ENCODE results near the gene OR8B3. TPM values are rescaled to one million over a fixed set of nuclear protein-coding genes. Genes with fewer than 3 reads are reported as not detected.

Gene OR8B3
- total RNA-seq, 3 donors from 2014 or later: not detected

DNA sequence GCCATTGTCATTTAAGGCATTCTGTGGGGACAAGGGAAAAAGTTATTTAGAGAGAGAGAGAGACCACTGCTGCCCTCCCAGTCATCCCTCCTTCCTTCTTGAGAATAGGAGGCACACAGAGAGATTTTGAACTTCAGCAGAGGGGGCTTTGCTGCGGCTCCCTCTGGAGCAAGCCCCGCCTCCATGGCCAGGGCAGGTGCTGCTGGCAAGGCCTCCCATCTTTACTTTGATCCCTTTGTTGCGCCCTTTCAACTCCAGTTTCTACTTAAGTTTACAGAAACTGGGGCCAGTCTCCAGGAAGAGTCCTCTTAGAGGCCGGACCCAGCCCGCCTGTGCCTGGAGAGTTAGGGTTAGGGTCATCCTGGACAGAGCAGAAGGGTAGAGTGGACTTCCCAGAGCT is 42.3 kb upstream of the OR8B3 start:
- TF ChIP-seq, protein P1, sequence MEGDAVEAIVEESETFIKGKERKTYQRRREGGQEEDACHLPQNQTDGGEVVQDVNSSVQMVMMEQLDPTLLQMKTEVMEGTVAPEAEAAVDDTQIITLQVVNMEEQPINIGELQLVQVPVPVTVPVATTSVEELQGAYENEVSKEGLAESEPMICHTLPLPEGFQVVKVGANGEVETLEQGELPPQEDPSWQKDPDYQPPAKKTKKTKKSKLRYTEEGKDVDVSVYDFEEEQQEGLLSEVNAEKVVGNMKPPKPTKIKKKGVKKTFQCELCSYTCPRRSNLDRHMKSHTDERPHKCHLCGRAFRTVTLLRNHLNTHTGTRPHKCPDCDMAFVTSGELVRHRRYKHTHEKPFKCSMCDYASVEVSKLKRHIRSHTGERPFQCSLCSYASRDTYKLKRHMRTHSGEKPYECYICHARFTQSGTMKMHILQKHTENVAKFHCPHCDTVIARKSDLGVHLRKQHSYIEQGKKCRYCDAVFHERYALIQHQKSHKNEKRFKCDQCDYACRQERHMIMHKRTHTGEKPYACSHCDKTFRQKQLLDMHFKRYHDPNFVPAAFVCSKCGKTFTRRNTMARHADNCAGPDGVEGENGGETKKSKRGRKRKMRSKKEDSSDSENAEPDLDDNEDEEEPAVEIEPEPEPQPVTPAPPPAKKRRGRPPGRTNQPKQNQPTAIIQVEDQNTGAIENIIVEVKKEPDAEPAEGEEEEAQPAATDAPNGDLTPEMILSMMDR (IDR thresholded peaks at IDR 0.05): no peak
- TF ChIP-seq POLR2AphosphoS5 (IDR thresholded peaks at IDR 0.05) (no peak), POLR2A (IDR thresholded peaks at IDR 0.05) (no peak)
- Histone ChIP-seq H3K4me1 (no peaks in the 10 kb centered on the region), H3K9me3 (peaks cover 0 to 9% of the 10 kb centered on the region in 2 donors), H3K27me3 (no peaks in the 10 kb centered on the region), H3K36me3 (no peaks in the 10 kb centered on the region), H3K27ac (no peak overlapping the region), H3K4me3 (no peak overlapping the region)
- intact Hi-C loops (cut with DNase I; ENCODE audit: low total_unique reads): no loop called here
- no peak for DNase-seq (ENCODE audit: low spot score in 2 of 2)

DNA sequence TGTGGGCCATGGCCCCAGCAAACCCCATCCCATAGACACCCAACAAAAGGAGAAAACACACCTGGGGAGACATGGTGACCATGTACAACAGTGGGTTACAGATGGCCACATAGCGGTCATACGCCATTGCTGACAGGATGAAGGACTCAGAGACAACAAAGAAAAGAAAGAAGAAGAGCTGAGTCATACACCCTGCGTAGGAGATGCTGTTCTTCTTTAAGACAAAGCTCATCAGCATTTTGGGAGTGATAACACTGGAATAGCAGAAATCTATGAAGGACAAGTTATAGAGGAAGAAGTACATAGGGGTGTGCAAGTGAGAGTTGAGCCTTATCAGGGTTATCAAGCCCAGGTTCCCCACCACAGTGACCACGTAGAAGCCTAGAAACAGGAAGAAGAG is 41.8 kb upstream of the OR8B3 start:
- Histone ChIP-seq H3K4me3 (no peak overlapping the region), H3K27ac (no peak overlapping the region), H3K4me1 (no peaks in the 10 kb centered on the region), H3K9me3 (peaks cover 0 to 9% of the 10 kb centered on the region in 2 donors), H3K27me3 (no peaks in the 10 kb centered on the region), H3K36me3 (no peaks in the 10 kb centered on the region)
- DNase-seq (ENCODE audit: low spot score in 2 of 2): no peak
- intact Hi-C loops (cut with DNase I; ENCODE audit: low total_unique reads): no loop called here
- TF ChIP-seq, protein P1 (IDR thresholded peaks at IDR 0.05): no peak
- TF ChIP-seq POLR2A (IDR thresholded peaks at IDR 0.05) (no peak), POLR2AphosphoS5 (IDR thresholded peaks at IDR 0.05) (no peak)

DNA sequence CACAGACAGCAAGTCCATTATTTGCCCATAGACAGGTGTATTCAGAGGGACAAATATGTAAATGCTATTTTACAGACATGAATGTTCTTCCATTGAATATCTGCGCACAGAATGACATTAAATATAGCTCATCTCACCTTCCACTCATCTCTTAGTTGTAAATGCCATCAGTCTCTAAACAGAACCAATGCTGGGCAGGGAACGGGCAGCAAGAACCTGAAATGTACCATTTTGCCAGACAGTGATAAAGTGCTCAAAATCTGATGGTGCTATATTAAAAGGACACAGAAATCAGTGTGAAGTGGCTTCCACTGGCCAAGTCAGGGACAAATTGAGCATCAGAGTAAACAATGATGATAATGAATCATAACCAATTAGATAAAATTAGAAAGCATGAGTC is 35.9 kb upstream of the OR8B3 start:
- H3K4me3 ChIP-seq: no peak overlapping the region
- no peaks in the 10 kb centered on the region for H3K27me3 ChIP-seq
- H3K9me3 ChIP-seq: peaks cover 0 to 15% of the 10 kb centered on the region in 2 donors
- no peak for DNase-seq (ENCODE audit: low spot score in 2 of 2)
- no peaks in the 10 kb centered on the region for H3K36me3 ChIP-seq
- intact Hi-C loops (cut with DNase I; ENCODE audit: low total_unique reads): no loop called here
- H3K4me1 ChIP-seq: no peaks in the 10 kb centered on the region
- H3K27ac ChIP-seq: no peak overlapping the region
- TF ChIP-seq, protein P1 (IDR thresholded peaks at IDR 0.05): no peak
- TF ChIP-seq POLR2A (IDR thresholded peaks at IDR 0.05) (no peak), POLR2AphosphoS5 (IDR thresholded peaks at IDR 0.05) (no peak)

DNA sequence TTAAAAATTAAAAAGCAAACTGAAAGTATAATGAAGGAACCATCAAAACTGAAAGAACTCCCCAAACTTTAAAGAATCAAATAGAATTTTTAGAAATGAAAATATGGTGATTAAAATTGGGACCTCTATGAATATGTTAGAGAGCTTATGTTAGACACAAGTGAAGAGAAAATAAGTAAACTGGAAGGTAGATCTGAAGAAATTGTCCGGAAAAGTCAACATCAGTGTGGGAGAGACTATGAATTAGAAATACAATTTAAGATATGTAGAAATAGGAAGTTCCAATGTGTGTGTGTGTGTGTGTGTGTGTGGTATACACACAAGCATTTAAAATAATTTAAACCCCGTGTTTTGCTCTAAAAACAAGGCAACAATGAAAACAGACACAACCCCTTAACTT is 30.8 kb upstream of the OR8B3 start:
- no peak for DNase-seq (ENCODE audit: low spot score in 2 of 2)
- Histone ChIP-seq H3K4me3 (no peak overlapping the region), H3K27ac (no peak overlapping the region), H3K4me1 (no peaks in the 10 kb centered on the region), H3K27me3 (no peaks in the 10 kb centered on the region), H3K36me3 (no peaks in the 10 kb centered on the region), H3K9me3 (peaks cover 0 to 7% of the 10 kb centered on the region in 2 donors)
- intact Hi-C loops (cut with DNase I; ENCODE audit: low total_unique reads): no loop called here
- TF ChIP-seq POLR2AphosphoS5 (IDR thresholded peaks at IDR 0.05) (no peak), POLR2A (IDR thresholded peaks at IDR 0.05) (no peak)
- TF ChIP-seq, protein P1 (IDR thresholded peaks at IDR 0.05): no peak

DNA sequence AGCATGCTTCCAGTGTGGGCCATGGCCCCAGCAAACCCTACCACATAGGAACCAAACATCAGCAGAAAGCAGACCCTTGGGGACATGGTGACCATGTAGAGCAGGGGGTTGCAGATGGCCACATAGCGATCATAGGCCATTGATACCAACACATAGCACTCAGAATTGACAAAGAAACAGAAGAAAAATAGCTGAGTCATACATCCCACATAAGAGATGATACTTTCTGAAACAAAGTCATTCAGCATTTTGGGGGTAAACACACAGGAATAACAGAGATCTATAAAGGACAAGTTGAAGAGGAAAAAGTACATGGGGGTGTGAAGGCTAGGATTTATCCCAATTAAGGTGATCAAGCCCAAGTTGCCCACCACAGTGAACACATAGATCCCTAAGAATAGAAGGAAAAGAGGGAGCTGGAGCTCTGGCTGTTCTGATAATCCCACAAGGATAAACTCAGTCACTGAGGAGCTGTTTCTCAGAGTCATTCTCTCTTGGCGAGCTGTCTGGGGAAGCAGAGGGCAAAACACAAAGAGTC is 25.6 kb upstream of the OR8B3 start, which contains the start of gene OR8B4:
OR8B4 (minus strand) TSS at position 488 of the 538 bp plus-strand sequence; CDS start at position 488, 0 bp downstream.
- H3K4me1 ChIP-seq: no peaks in the 10 kb centered on the region
- DNase-seq (ENCODE audit: low spot score in 2 of 2): no peak
- no peaks in the 10 kb centered on the region for H3K36me3 ChIP-seq
- intact Hi-C loops (cut with DNase I; ENCODE audit: low total_unique reads): no loop called here
- no peak within 1 kb of the TSS for H3K27ac ChIP-seq
- TF ChIP-seq POLR2A (IDR thresholded peaks at IDR 0.05) (no peak), POLR2AphosphoS5 (IDR thresholded peaks at IDR 0.05) (no peak)
- TF ChIP-seq, protein P1 (IDR thresholded peaks at IDR 0.05): no peak
- no peak within 1 kb of the TSS for H3K4me3 ChIP-seq
- no peaks in the 10 kb centered on the region for H3K9me3 ChIP-seq
- H3K27me3 ChIP-seq: peaks cover 0 to 5% of the 10 kb centered on the region in 2 donors

All from breast epithelium (tissue), 4 donors.